IPS-11a (cell line): ENCODE results near the gene FAR2.
"Not testable (repeated sequence)": the region's sequence is repeated elsewhere in the genome, so short reads cannot be mapped to it uniquely, and the experiment has no call there.

ENCODE experiments used
- H3K4me3 ChIP-seq: one replicate; pipeline ENCODE4 v1.5.1; 2013; ENCODE audit warnings: low read depth, low read length, control low read depth

The FAR2 gene

DNA sequence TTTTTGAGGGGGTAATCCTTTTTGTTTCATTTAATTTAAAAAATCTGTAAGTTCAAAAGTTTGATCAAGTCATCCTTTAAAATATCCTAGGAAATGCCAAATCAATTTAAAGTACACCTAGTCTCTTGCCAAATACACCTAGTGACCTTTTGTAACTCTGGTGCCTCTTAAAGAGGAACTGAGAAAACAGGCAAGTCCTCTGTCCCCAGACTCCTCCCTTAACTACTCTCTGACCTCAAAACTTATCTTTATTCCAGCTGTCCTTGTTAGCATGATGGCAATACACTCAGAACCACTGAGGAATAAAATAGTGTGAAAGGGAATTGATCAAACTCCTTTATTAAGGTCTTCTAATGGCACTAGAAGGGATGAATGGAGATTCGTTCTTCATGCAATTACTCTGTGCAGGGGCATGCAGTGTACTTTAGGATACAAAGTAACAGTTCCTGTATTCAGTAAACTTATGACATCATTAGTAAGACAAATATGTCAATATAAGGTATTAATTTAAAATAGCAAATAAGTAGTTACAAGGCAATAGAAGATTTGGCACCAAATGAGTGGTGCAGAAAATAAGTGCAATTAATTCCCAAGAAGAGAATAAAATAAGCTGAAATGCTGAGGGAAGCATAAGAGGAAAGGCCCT is 3.3 kb downstream of the FAR2 start:
- no peak overlapping the region for H3K4me3 ChIP-seq

DNA sequence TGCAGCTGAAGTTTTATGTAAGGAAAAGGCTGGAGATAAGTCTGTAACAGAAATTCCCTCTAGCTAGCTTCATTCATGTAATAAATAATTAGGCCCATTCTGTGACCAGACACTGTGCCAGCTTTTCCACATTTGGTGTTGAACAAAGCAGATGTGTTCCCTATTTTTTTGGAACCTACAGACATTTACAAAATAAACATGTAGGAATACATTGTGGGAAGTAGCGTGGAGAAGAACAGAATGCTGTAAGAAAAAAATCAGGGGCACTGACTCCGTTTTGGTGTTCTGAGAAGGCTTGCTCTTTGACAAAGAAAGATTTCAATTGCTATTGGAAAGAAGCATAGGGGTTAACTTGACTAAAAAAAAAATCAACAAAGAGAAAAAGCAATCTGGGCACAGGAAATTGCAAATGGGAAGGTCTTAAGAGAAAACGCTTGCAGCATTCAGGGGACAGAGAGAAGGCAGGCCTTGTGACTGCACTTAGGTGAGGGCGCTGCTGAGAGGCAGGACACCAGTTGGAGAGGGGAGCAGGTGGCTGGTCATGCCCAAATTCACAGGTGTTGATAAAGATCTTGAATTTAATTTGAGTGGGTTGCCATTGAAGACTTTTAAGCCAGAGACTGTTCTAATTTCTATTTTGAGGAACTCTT is 4.0 kb downstream of the FAR2 start:
- H3K4me3 ChIP-seq = no peak overlapping the region

DNA sequence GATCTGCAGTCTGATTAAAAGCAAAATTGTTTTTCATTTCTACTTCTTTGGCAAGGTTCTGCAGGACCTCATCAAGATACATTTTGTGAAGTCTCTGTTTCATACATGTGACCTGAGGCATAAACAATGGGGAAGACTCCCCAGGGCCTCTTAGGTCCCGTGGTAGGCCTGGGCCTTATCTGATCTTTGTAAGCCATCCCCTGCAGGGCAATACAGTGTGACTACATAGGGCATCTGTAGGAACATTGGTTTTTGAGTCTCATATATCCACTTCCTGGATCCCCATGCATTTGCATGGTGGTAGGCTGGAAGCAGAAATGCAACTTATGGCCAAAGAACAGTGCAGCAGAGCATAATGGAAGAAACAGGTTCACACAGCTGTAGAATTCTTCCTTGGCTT is 6.0 kb downstream of the FAR2 start:
- H3K4me3 ChIP-seq = no peak overlapping the region

DNA sequence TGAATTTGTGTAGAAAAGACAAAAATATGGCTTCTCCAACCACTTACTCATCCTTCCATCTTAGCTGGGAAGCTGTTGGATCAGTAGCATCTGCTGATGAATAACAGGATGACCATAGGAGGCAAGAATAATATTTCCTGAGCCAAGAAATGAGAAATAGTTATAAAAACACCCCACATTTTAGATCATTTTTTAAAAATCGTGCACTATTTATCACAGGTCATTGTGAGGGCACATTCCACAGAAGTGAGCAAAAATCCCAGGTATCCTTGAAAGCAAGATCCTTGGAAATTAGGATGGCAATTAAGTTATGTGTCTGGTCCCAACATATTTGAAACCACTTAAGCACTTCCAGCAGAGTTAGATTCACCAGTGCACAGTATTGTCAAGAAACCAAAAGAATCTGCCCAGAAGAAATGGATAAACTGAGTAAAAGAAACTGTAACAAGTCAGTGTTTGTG is 8.4 kb downstream of the FAR2 start:
- H3K4me3 ChIP-seq = no peak overlapping the region

DNA sequence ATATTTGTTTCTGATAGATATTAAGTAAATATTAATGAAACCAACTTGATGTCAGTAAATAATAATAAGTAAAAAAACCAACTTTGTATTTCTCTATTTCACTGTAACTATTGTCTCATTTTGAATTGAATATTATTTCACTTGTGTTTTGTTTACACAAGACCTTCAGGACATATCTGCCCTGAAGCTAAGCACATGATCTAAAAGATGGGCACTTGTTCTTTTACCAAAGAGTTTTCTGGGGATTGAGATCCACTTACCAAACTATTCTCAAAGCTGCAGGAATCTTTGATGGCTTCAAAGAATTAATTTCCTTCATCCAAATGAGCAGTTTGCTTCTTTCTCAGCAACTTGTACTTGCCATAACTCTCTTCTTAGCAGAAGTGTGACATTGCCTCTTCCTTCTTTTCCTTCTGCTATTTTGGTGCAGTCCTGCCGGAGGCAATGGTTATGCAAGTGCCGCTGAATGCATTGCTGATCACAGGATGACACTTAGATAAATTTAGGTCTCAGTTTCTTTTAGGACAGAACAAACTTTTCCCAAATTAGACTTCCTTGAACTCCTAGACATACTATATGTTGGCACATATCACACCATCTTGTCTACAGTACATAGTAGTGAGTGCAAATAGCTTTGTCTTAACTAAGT is 9.2 kb downstream of the FAR2 start:
- H3K4me3 ChIP-seq = no peak overlapping the region

DNA sequence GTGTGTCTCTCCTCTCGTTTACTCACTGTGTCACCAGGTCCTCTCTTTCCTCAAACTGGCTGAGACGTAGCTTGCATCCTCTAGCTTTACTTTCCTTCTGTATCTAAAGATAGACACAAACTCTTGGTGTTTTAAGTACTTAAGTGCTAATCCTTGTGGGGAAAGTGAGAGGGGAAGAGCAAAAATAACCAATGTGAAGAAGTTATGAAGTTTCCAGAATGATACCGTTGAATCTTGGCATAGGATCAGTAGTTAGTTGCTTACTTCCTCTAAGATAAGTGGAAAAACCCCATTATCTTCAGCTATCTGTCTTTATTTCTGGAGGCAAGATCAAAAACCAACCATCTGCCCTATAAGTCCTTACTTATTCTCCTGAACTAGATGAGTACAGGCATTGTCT is 10.6 kb downstream of the FAR2 start:
- no peak overlapping the region for H3K4me3 ChIP-seq

DNA sequence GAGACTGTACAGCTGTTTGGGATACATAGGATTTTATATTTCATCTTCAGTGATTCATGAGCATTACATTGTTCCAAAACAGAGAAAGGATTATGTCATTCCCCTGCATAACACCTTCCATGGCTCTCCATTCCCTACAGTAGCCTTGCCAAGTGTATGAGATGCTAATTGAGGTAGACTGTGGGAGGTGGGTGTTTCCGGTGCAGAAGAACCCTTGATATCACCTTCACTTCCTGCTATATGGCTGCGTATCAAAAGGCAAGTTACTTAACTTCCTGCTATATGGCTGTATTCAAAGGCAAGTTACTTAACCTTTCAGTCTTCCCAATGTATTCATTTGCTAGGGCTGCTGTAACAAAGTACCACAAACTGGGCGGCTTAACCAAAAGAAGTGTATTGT is 11.2 kb downstream of the FAR2 start:
- H3K4me3 ChIP-seq = no peak overlapping the region

DNA sequence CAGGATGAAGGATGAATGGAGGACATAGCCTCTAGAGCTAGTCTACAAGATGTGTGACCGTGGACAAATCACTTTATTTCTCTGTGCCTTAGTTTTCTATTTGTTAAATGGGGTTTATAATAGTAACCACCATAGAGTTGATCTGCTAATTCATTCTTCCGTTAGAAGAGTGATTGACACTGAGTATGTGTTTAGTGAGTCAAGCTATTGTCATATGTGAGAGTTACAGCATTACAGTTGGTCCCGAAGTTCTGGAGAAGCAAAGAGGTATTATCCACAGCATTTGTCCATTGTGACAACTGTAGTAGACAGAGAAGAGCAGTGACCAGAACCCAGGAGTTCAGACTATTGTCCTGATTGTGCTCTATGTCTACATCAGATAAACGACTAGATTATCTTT is 14.1 kb downstream of the FAR2 start:
- H3K4me3 ChIP-seq = no peak overlapping the region

DNA sequence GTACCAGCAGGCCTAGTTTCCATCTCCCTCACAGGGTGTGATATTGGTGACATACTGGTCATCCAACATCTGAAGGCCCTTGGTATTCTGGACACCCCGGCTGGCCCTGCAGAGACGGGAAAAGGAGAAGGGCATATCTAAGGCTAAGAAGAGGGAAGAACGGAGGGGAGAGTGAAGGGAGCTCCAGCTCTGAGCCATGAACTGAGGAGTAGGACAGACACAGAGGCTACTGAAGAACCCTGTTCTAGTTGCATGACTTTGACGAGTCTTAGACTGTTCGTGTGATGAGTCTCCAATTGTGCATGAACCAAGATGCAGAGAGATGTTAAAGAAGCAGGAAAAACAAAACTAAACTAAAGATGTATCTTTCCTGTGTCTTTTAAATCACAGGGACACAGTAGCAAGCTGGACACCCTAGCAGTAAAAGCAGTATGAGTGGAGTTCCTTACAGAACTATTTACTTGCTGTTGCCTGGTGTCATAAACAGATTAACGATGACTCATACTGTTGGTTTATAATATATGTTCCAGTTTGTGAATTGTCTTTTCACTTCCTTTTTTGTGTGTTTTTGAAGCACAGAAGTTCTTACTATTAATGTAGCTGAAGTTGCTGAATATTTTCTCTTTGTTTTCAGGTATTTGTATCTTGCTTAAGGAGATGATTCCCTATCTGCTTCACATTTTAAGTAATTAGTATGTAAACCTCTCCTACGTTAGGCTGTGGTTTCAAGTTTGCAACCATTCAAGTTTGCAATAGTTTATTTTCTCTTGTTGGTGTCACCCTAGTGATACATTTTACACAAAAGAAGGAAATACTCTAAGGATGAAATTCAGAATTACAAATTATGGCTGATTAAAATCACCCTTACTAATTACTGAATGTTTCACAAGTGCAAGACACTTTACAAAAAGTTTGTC is 15.7 kb downstream of the FAR2 start:
- H3K4me3 ChIP-seq = no peak overlapping the region

DNA sequence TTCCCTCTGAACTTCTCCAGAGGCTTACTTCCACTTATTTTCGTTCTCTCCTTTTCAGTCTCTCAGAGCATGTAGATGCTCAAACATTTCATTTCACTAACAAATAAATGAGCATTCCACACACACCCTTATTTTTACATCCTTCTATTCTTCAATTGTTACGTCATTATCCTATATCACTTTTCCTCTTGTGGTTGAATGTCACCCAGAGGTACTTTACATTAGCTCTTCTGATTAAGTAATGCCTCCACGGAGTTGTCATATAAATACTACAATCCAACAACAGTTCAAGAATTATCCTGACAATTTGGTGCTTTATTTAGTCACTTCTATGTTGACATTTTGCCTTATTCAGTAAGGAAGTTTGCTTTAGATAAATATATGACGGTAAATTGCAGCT is 18.4 kb downstream of the FAR2 start:
- H3K4me3 ChIP-seq = no peak overlapping the region

DNA sequence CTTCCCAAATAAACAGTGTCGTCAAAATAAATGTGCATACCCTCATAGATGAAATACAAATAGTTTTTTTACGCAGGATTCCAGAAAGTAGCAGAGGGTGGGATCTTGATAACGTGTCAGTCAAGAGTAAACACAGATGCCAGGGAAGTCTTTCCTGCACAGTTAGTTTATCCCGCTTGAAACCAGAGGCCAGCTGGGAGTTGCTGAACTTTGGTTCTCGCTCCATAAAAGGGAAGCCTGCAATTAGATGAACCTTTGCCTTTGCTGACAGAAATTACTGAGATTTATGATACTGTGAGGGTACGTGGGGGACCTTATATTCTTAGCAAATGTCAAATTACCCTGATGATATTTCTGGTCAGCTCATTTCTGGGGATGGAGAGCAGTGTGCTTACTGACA is 18.9 kb downstream of the FAR2 start:
- no peak overlapping the region for H3K4me3 ChIP-seq

DNA sequence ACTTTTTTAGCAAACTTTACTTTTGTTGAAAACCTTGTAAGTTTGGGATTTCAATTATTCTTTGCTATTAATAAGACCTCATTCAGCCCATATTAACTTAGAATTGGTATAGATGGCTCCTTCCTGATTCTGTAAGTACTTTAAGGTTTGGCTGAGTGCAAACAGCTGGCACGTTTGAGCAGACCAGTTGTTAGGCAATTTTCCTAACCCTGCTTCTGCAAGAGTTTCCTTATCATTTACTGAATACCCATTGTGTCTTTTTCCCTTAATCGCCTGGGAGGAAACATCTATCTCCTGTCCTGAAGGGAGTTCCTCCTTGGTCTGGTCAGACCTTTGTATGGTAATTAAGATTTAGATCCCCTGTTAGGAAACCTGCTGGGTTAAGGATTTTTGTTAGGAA is 20.9 kb downstream of the FAR2 start:
- not testable (repeated sequence) for H3K4me3 ChIP-seq

DNA sequence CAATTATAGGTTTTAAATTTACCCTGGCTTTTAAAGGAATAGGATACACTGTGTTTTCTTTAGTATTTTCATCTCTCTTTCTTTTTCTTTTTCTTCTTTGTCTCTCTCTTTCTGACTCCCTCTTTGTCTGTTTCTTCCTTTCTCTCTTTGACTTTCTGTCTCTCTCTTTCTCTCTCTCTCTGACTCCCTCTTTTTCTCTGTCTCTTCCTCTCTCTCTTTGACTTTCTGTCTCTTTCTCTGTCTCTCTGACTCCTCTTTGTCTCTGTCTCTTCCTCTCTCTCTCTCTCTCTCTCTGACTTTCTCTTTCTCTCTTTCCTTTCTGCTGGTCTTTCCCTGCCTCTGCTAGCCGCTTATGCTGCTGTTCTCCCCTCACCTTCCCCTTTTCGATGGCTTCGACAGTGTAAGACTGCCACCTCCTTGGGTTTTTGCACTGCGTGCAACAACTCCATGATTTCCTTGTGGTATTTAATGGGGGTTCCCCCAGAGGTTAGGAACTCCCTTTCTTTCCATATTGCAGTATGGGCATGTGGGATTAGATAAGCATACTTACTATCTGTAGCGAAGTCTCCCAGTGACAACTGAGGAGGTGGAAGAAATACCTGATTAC is 21.5 kb downstream of the FAR2 start:
- H3K4me3 ChIP-seq = not testable (repeated sequence)

DNA sequence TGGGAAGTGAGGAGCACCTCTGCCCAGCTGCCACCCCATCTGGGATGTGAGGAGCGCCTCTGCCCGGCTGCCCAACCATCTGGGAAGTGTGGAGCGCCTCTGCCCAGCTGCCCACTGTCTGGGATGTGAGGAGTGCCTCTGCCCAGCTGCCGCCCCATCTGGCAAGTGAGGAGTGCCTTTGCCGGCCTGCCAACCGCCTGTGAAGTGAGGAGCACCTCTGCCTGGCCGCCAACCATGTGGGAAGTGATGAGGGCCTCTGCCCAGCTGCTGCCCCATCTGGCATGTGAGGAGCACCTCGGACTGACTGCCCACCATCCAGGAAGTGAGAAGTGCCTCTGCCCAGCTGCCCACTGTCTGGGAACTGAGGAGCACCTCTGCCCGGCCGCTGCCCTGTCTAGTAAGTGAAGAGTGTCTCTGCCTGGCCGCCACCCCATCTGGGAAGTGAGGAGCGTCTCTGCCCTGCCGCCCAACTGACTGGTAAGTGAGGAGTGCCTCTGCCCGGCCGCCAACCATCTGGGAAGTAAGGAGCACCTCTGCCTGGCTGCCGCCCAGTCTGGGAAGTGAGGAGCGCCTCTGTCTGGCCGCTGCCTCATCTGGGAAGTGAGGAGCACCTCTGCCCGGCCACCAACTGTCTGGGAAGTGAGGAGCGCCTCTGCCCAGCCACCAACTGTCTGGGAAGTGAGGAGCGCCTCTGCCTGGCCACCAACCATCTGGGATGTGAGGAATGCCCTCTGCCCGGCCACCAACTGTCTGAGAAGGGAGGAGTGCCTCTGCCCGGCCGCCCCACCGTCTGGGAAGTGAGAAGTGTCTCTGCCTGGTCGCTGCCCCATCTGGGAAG is 22.6 kb downstream of the FAR2 start:
- no peak overlapping the region for H3K4me3 ChIP-seq

DNA sequence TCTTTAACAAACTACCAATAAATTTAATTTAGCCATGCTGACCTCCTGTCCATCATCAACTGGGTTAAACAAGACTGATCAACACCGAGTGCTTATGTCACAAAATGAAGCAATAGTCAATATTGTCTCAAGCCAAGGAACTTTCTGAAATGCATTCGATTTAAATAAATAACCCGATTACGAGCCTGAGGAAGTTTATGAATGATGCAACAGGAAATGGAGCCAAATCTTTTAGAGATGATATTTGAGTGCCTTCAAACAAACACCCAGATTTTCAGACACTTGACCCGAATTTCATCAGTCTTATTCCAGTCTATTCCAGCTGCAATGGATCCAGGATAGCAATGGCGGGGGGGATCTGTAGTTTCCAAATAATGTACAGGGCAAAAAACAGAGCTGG is 27.9 kb downstream of the FAR2 start:
- H3K4me3 ChIP-seq = no peak overlapping the region

DNA sequence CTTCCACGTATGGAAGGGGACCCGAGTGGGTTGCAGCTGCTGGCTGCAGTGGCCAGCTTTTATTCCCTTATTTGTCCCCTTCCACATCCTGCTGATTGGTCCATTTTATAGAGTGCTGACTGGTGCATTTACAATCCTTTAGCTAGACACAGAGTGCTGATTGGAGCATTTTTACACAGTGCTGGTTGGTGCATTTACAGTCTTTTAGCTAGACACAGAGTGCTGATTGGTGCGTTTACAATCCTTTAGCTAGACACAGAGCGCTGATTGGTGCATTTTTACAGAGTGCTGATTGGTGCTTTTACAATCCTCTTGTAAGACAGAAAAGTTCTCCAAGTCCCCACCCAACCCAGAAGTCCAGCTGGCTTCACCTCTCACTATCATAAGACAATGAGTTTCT is 33.2 kb downstream of the FAR2 start:
- not testable (repeated sequence) for H3K4me3 ChIP-seq

DNA sequence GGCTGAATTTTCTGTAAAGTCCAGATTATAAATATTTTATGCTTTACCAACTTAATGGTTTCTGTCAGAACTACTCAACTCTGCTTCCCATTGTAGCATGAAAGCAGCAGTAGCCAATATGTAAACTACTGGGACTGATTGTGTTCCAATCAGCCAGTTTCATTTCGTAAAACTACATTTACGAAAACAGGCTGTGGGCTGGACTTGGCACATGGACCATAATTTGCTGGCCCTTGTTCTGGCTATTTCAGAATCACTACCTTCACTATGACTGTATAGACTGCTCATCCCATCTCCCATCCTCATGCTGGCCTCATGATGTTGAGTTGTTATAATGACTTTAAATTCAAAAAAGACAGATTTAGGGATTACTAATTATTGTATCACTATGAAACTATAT is 38.7 kb downstream of the FAR2 start:
- H3K4me3 ChIP-seq = no peak overlapping the region

DNA sequence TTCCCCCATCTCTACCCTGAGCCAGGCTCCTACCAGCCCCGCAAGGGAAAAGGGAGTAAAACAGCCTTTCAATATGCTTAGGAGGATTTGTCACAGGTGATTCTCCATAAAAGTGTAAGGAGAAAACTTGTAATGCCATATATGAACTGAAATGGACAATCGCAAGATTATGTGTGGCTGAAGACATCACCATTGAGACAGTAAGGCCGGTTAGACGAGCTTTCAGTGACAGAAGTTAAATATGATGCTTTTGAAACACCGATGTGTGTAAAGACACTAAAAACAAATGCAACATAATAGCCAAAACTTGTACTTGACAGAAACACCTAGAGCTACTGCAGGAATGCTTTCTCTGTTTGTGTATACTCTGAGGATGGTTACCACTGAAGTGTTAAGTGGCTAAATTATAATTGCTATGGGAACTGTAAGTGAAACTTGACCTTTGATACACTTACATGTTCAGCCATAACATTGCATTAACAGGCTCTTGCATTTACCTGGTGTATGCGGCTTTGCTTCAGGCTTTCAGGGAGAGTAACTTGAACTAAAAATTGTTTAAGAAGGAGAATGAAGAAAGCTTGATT is 42.3 kb downstream of the FAR2 start:
- no peak overlapping the region for H3K4me3 ChIP-seq

DNA sequence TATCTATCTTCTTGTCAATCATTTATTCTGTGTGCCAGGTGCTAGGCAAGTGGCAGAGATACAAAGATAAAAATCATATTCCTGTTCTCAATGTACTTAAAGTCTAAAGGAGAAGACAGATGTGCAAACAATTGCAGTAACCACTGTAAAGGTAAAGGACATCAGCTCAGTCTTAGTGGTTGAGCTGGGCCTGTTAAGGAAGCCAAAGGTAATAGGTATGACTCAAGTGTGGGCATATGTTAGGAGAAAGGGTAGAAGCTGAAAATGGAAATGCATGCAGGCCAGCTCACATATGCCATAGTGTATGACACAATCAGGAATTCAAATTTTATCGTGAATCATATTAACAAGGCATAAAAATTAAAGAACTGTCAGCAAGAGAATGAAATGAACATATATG is 49.8 kb downstream of the FAR2 start:
- no peak overlapping the region for H3K4me3 ChIP-seq

DNA sequence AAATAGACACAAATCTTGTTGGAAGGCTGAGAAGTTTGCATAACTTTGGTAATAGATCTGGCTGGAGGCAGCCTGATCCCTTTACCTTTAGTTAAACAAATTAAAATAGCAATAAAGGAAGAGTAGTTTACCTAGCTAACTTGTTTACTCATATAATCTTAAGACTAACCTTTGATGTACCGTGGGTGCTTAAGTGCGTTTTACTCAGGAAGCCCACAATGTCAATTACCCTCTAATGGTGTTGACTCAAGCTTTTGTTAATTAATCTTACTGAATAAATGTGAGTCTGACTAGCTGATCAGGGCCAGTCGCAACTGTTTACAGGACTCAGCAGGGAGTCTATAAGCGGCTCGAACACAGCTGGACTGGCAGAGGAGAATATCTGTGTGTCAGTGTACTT is 51.5 kb downstream of the FAR2 start:
- H3K4me3 ChIP-seq = no peak overlapping the region
